Measurements from ENCODE around the gene RNF113B.

The RNF113B gene

GRCh38 chr13:98157609-98158008 lies 19.5 kb downstream of the RNF113B start:
- Histone ChIP-seq H3K9me3 (ENCODE audit: control insufficient read depth, insufficient read depth, low read length) (no peaks in the 10 kb centered on the region), H3K36me3 (ENCODE audit: control insufficient read depth, insufficient read depth, low read length) (no peaks in the 10 kb centered on the region; the same call in 1 of the 2 replicates), H3K4me3 (ENCODE audit: low read length) (no peak overlapping the region), H3K4me1 (ENCODE audit: control insufficient read depth, insufficient read depth, low read length) (peaks cover 3% of the 10 kb centered on the region; the same call in 1 of the 2 replicates), H3K27me3 (ENCODE audit: control insufficient read depth, insufficient read depth, low read length) (no peaks in the 10 kb centered on the region), H3K27ac (ENCODE audit: low read length) (no peak overlapping the region)
- no peak for DNase-seq (ENCODE audit: low read depth, low spot score)
- no CpG with 5 or more reads among the region's 1 CpG for WGBS (ENCODE audit: insufficient coverage, insufficient read length)

DNA sequence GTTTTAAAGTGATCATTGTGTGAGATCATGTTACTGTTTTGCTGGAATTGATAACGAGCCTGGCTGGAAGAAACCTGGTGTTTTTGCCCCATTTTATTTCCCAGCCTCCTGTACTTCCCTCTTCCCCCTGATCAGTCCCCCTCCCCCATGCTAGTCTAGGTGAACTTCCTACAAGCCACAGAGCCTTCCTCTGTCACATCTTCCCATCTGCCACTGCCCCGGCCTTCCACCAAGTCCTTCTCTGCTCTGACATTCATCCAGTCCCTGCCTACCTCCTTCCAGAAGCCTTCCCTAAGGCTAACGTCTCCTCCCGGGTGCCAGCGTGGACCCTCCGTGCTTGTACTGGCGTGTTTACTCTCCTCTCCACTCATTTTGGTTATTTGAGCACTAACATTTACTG lies 19.9 kb downstream of the RNF113B start:
- Histone ChIP-seq H3K4me1 (ENCODE audit: control insufficient read depth, insufficient read depth, low read length) (peaks cover 3% of the 10 kb centered on the region; the same call in 1 of the 2 replicates), H3K27ac (ENCODE audit: low read length) (no peak overlapping the region), H3K36me3 (ENCODE audit: control insufficient read depth, insufficient read depth, low read length) (no peaks in the 10 kb centered on the region; the same call in 1 of the 2 replicates), H3K27me3 (ENCODE audit: control insufficient read depth, insufficient read depth, low read length) (no peaks in the 10 kb centered on the region), H3K4me3 (ENCODE audit: low read length) (no peak overlapping the region), H3K9me3 (ENCODE audit: control insufficient read depth, insufficient read depth, low read length) (no peaks in the 10 kb centered on the region)
- WGBS (ENCODE audit: insufficient coverage, insufficient read length) = no CpG with 5 or more reads among the region's 7 CpGs
- DNase-seq (ENCODE audit: low read depth, low spot score) = no peak

DNA sequence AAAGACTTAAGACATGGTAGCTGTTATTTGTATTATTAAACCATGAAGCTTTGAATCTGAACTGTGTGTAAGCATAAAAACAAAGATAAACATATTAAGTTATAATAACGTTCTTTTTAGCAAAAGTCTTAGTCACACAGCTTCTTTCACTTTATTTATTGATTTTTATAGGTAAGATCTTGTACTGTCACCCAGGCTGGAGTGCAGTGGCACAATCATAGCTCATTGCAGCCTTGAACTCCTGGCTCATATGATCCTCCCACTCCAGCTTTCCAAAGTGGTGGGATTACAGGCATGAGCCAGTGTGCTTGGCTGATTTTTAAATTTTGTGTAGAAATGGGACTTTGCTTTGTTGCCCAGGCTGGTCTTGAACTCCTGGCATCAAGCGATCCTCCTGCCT lies 20.8 kb downstream of the RNF113B start:
- no peak overlapping the region for H3K4me3 ChIP-seq (ENCODE audit: low read length)
- no peak for DNase-seq (ENCODE audit: low read depth, low spot score)
- H3K36me3 ChIP-seq (ENCODE audit: control insufficient read depth, insufficient read depth, low read length) = no peaks in the 10 kb centered on the region; the same call in 1 of the 2 replicates
- no peaks in the 10 kb centered on the region for H3K9me3 ChIP-seq (ENCODE audit: control insufficient read depth, insufficient read depth, low read length)
- H3K4me1 ChIP-seq (ENCODE audit: control insufficient read depth, insufficient read depth, low read length) = 0 out of 2 replicates have a peak, but pooled peaks cover 2% of the 10 kb centered on the region
- no peaks in the 10 kb centered on the region for H3K27me3 ChIP-seq (ENCODE audit: control insufficient read depth, insufficient read depth, low read length)
- WGBS (ENCODE audit: insufficient coverage, insufficient read length) = no CpG with 5 or more reads among the region's 2 CpGs
- H3K27ac ChIP-seq (ENCODE audit: low read length) = no peak overlapping the region

DNA sequence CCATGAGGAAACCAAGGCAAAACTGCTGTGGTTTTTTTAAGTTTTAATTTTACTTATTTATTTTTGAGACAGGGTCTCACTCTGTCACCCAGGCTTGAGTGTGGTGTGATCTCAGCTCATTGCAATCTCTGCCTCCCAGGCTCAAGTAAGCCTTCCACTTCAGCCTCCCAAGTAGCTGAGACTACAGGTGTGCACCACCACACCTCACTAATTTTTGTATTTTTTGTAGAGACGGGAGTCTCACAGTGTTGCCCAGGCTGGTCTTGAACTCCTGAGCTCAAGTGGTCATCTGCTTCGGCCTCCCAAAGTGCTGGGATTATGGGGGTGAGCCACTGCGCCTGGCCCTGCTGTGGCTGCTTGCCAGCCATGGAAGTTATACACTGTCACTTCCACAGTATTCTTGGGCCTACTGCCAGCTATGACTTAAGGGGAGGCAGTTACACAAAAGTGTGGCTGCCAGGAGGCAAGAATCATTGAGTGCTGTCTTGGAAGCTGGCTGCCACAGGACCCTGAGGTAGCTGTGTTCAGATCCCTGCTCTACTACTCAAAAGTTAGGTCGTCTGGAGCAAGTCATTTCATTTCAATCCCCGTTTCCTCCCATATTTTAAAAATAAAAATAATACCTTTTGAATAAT lies 21.5 kb downstream of the RNF113B start:
- Histone ChIP-seq H3K36me3 (ENCODE audit: control insufficient read depth, insufficient read depth, low read length) (no peaks in the 10 kb centered on the region; the same call in 1 of the 2 replicates), H3K9me3 (ENCODE audit: control insufficient read depth, insufficient read depth, low read length) (no peaks in the 10 kb centered on the region), H3K27ac (ENCODE audit: low read length) (no peak overlapping the region), H3K4me3 (ENCODE audit: low read length) (no peak overlapping the region), H3K27me3 (ENCODE audit: control insufficient read depth, insufficient read depth, low read length) (no peaks in the 10 kb centered on the region), H3K4me1 (ENCODE audit: control insufficient read depth, insufficient read depth, low read length) (0 out of 2 replicates have a peak, but pooled peaks cover 2% of the 10 kb centered on the region)
- DNase-seq (ENCODE audit: low read depth, low spot score) = no peak
- WGBS (ENCODE audit: insufficient coverage, insufficient read length) = 100% methylated on average over 1 of the region's 5 CpGs

DNA sequence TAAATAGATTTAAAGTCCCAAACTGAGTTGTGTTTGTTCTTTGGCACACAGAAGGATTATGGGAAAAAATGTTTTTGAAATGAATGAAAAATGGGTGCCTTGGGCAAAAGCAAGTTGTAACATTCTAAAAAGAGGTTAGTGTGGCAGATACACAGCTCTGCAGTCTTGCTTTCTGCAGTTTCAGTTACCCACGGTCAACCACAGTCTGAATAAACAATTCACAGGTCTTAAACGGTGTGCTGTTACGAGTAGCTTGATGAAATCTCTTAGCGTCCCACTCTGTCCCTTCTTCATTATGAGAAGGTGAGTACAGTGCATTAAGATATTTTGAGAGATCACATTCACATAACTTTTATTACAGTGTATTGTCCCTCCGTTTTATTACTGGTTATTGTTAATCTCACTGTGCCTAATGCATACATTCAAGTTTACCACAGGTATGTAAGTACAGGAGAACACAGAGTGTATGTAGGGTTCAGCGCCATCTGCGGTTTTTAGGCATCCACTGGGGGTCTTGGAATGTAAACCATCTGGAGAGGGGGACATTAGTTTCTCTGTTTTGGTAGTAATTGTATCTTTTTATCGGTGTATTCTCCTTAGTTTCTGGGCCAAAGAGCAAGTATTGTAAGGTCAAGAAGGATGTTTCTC lies 26.1 kb downstream of the RNF113B start:
- H3K4me3 ChIP-seq (ENCODE audit: low read length) = no peak overlapping the region
- WGBS (ENCODE audit: insufficient coverage, insufficient read length) = no CpG with 5 or more reads among the region's 8 CpGs

DNA sequence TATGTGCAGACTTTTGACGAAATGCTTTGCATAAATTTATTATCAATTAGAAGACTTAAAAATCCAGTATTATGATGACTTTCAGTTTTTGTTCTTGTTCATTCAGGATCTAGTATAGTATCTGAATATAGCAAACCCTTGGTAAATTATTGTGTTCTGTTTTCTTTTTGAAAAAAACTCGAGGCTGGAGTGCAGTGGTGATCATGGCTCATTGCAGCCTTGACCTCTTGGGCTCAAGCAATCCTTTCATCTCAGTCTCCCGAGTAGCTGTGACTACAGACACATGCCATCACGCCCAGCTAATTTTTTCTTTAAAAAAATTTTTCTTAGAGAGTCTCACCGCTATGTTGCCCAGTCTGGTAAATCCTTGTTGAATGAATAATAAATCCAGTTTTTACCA lies 29.5 kb downstream of the RNF113B start:
- Histone ChIP-seq H3K9me3 (ENCODE audit: control insufficient read depth, insufficient read depth, low read length) (no peaks in the 10 kb centered on the region), H3K27ac (ENCODE audit: low read length) (no peak overlapping the region), H3K36me3 (ENCODE audit: control insufficient read depth, insufficient read depth, low read length) (no peaks in the 10 kb centered on the region), H3K4me1 (ENCODE audit: control insufficient read depth, insufficient read depth, low read length) (peaks cover 3% of the 10 kb centered on the region), H3K27me3 (ENCODE audit: control insufficient read depth, insufficient read depth, low read length) (no peaks in the 10 kb centered on the region), H3K4me3 (ENCODE audit: low read length) (no peak overlapping the region)
- WGBS (ENCODE audit: insufficient coverage, insufficient read length) = no CpG with 5 or more reads among the region's 5 CpGs
- DNase-seq (ENCODE audit: low read depth, low spot score) = no peak

More for the DNA sequence above, 26.1 kb downstream of the RNF113B start:
- H3K9me3 ChIP-seq (ENCODE audit: control insufficient read depth, insufficient read depth, low read length) = no peaks in the 10 kb centered on the region
- H3K27ac ChIP-seq (ENCODE audit: low read length) = no peak overlapping the region
- no peaks in the 10 kb centered on the region for H3K4me1 ChIP-seq (ENCODE audit: control insufficient read depth, insufficient read depth, low read length)
- H3K36me3 ChIP-seq (ENCODE audit: control insufficient read depth, insufficient read depth, low read length) = no peaks in the 10 kb centered on the region
- no peaks in the 10 kb centered on the region for H3K27me3 ChIP-seq (ENCODE audit: control insufficient read depth, insufficient read depth, low read length)
- no peak for DNase-seq (ENCODE audit: low read depth, low spot score)

GRCh38 chr13:98144801-98145350 lies 32.2 kb downstream of the RNF113B start:
- no peak for DNase-seq (ENCODE audit: low read depth, low spot score)
- peaks cover 4% of the 10 kb centered on the region; the same call in 1 of the 2 replicates for H3K27me3 ChIP-seq (ENCODE audit: control insufficient read depth, insufficient read depth, low read length)
- H3K4me1 ChIP-seq (ENCODE audit: control insufficient read depth, insufficient read depth, low read length) = peaks cover 5% of the 10 kb centered on the region
- H3K9me3 ChIP-seq (ENCODE audit: control insufficient read depth, insufficient read depth, low read length) = no peaks in the 10 kb centered on the region
- H3K4me3 ChIP-seq (ENCODE audit: low read length) = no peak overlapping the region
- H3K36me3 ChIP-seq (ENCODE audit: control insufficient read depth, insufficient read depth, low read length) = no peaks in the 10 kb centered on the region
- no peak overlapping the region for H3K27ac ChIP-seq (ENCODE audit: low read length)
- WGBS (ENCODE audit: insufficient coverage, insufficient read length) = no CpG with 5 or more reads among the region's 10 CpGs

GRCh38 chr13:98144027-98144741 lies 32.9 kb downstream of the RNF113B start:
- WGBS (ENCODE audit: insufficient coverage, insufficient read length) = no CpG with 5 or more reads among the region's 21 CpGs
- H3K4me3 ChIP-seq (ENCODE audit: low read length) = peak overlapping the region; percentile 56; the same call in 1 of the 2 replicates
- H3K4me1 ChIP-seq (ENCODE audit: control insufficient read depth, insufficient read depth, low read length) = peaks cover 5% of the 10 kb centered on the region
- no peak for DNase-seq (ENCODE audit: low read depth, low spot score)
- H3K9me3 ChIP-seq (ENCODE audit: control insufficient read depth, insufficient read depth, low read length) = no peaks in the 10 kb centered on the region
- H3K27ac ChIP-seq (ENCODE audit: low read length) = no peak overlapping the region
- H3K27me3 ChIP-seq (ENCODE audit: control insufficient read depth, insufficient read depth, low read length) = peaks cover 4% of the 10 kb centered on the region; the same call in 1 of the 2 replicates
- H3K36me3 ChIP-seq (ENCODE audit: control insufficient read depth, insufficient read depth, low read length) = no peaks in the 10 kb centered on the region

GRCh38 chr13:98143601-98144026 lies 33.5 kb downstream of the RNF113B start:
- H3K27ac ChIP-seq (ENCODE audit: low read length) = no peak overlapping the region
- DNase-seq (ENCODE audit: low read depth, low spot score) = no peak

GRCh38 chr13:98143157-98143553 lies 33.9 kb downstream of the RNF113B start:
- Histone ChIP-seq H3K27ac (ENCODE audit: low read length) (no peak overlapping the region), H3K27me3 (ENCODE audit: control insufficient read depth, insufficient read depth, low read length) (peaks cover 4% of the 10 kb centered on the region; the same call in 1 of the 2 replicates), H3K9me3 (ENCODE audit: control insufficient read depth, insufficient read depth, low read length) (no peaks in the 10 kb centered on the region), H3K4me1 (ENCODE audit: control insufficient read depth, insufficient read depth, low read length) (peaks cover 5% of the 10 kb centered on the region), H3K36me3 (ENCODE audit: control insufficient read depth, insufficient read depth, low read length) (no peaks in the 10 kb centered on the region), H3K4me3 (ENCODE audit: low read length) (peak overlapping the region; percentile 56; the same call in 1 of the 2 replicates)
- DNase-seq (ENCODE audit: low read depth, low spot score) = no peak
- WGBS (ENCODE audit: insufficient coverage, insufficient read length) = no CpG with 5 or more reads among the region's 66 CpGs

More at GRCh38 chr13:98143601-98144026, 33.5 kb downstream of the RNF113B start:
- Histone ChIP-seq H3K36me3 (ENCODE audit: control insufficient read depth, insufficient read depth, low read length) (no peaks in the 10 kb centered on the region), H3K4me3 (ENCODE audit: low read length) (peak overlapping the region; percentile 56; the same call in 1 of the 2 replicates), H3K9me3 (ENCODE audit: control insufficient read depth, insufficient read depth, low read length) (no peaks in the 10 kb centered on the region), H3K27me3 (ENCODE audit: control insufficient read depth, insufficient read depth, low read length) (peaks cover 4% of the 10 kb centered on the region; the same call in 1 of the 2 replicates), H3K4me1 (ENCODE audit: control insufficient read depth, insufficient read depth, low read length) (peaks cover 5% of the 10 kb centered on the region)
- no CpG with 5 or more reads among the region's 60 CpGs for WGBS (ENCODE audit: insufficient coverage, insufficient read length)
